Right renal cortex interstitium (tissue), 3 donors: ENCODE results near the gene GINS3. TPM values are rescaled to one million over a fixed set of nuclear protein-coding genes. Genes with fewer than 3 reads are reported as not detected.

ENCODE experiments used
- DNase-seq, 3 donors: peaks; one replicate each; pipeline ENCODE4 v3.0.0-alpha.2; 2013; ENCODE audit warnings: low read depth in 3 of 3, low spot score in 2 of 3
- polyA plus RNA-seq, 3 donors: library from polyadenylated mRNA; unstranded; fragments of 120-200 nt; gene quantifications; one replicate each; pipeline ENCODE4 v1.2.1, GENCODE V29; 2013; ENCODE audit not compliant: insufficient read length in 3 of 3

GINS3 gene
- polyA plus RNA-seq, 3 donors, result 11.8 to 13.9 (median 13.2) TPM

- DNase-seq, result no peak
Measured at GRCh38 chr16:58421529-58421928, 29.3 kb downstream of the GINS3 start.

DNA sequence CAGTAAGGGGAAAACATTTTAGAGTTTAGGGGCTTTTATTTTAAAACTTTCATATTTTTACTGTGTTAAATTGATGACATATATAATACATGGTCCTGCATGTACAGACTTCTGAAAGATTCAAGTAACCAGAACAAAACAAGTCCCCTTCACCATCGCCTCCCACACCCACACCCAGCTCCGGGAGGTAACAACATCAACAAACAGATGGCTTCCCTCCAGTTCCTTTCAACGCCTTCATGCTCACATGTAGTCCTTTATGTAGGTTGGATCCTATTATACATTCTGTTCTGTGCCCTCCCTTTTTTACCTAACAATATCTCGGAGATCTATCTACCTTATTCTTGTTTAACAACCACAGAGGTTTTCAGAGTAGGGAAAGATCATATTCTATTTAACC is 30.5 kb downstream of the GINS3 start:
- DNase-seq, result no peak

GRCh38 chr16:58425245-58425644 is 33.0 kb downstream of the GINS3 start:
- DNase-seq, result no peak

DNA sequence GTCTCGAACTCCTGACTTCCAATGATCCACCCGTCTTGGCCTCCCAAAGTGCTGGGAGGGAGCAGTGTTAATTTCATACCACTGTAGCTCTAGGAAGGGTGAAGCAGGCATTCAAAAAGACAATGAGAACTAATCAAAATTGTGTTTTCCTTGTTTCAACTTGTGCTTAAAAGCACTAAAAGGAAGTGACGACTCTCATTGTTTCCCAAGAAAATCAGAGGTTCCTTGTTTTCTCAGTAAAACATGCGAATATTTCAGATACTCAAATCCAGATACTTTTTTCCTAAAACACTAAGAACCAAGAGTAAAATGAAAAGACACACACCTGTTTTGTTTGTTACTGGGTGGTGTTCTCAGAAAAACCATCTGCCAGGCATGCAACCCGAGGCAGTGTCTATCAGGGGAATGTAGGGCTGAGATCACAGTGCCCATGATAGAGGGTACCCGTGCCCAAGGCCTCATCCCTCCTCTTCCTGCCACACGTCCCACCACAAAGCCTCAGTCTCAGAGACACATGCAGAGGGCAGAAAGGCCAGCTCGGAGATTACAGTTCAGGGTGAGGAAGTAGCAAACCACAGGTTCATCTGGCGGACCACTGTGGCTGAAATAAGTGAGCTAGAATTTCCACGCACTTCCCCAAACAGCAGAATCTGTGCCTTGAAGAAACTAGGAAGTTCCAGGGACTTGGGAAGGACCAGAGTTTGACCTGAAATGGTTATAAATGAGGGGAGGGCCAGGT is 33.7 kb downstream of the GINS3 start:
- no peak for DNase-seq

- no peak for DNase-seq
Measured at GRCh38 chr16:58426966-58427365, 34.7 kb downstream of the GINS3 start.

DNA sequence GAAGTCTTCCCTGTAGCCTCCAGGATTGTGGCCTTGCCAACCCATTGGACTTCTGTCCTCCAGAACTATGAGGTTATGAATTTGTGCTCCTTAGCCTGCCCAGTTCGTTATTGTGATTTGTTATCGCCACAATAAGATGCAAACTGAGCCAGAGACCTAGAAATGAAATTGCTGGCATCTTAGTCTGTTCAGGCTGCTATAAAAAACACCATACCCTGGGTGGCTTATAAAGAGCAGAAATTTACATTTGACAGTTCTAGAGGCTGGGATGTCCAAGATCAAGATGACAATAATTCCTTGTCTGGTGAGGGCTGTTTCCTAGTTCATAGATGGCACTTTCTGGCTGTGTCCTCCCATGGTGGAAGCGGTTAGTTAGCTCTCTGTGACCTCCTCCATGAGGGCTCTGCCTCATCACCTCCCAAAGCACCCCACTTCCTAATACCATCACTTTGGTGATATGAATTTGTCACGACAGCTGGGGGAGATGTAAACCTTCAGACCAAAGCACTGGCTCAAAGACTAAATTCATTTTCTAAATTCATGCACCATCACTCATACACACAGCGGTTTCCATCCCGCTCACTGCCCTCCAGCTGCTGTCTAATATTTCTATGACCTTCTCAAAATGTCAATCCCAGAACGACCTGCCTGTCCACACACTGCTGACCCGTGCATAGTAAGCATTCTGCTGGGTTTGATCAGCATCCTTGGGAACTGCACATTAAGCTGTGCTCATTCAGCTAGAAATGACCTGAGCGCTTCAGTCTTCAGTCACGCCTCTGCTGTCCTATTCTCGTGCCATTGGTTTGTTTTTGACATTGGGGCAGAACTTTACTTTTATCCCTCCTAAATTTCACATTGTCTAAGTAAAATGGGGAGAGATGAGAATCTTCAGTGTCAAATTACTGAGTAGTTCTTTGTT is 36.6 kb downstream of the GINS3 start:
- DNase-seq, result no peak

DNA sequence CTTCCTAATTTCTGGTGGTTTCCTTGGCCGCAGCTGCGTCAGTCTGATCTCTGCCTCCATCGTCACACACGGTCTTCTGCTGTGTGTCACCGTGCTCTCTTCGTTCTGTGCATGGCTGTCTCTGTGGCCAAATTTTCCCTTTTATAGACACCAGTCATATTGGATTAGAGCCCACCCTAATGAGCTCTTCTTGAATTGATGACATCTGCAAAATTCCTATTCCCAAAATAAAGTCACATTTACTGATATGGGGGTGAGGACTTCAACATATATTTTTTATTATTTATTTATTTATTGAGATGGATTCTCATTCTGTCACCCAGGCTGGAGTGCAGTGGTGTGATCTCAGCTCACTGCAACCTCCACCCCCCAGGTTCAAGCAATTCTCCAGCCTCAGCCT is 38.4 kb downstream of the GINS3 start:
- DNase-seq, result no peak

DNA sequence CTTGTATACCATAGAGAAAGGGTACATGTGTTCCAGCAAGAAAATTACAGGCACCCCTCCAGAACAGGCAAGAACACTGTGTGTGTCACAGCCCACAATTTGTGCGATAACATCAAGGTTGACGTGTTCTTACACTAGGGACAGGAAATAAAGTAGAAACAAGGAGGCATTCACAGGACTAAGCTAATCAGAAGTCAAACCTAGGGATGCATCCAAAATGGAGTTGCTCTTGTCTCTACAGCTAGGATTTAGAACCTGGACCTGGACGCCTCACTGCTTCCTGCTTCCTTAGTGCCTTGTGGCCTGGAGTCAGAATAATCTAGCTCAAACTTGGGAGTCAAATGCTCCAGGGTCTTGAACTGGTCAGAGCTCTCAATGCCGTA is 41.3 kb downstream of the GINS3 start:
- no peak for DNase-seq

DNA sequence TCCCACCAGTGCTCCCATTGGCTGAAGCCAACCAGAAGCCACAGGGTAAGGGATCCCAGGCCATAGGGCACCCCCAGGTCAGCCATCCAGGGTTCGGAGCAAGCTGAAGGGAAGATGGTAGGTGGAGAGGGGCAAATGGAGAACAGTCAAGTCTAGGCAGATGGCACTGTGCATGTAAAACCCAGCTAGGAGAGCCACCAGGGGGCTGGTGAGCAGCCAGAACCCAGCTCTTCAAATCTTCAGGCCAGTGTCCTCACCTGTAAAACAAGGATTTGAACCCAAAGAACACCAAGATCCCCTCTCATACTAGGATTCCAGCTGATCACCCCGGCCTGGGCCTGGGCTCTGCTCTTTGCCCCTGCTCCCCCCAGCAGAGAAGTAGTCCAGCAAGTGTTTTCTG is 43.5 kb downstream of the GINS3 start:
- no peak for DNase-seq

DNA sequence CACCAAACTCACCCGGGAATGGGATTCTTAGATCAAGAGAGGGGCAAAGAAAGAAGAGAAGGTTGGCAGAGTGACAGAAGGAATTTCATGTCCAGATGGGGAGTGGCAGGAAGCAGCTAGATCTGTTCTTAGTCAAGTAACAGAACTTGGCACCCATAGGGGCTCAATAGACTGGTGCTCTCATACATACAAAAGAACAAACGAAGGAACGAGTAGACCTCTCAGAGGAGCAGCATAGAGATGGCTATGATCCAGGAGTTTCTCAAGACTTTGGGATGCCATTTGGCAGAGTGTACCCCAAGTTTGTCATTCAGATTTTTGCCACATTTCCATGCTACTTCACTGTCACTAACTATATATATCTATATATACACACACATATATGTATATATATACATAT is 47.9 kb downstream of the GINS3 start:
- DNase-seq, result no peak

- DNase-seq, result no peak
Measured at GRCh38 chr16:58442547-58442946, 50.3 kb downstream of the GINS3 start.

GRCh38 chr16:58443783-58444182 is 51.5 kb downstream of the GINS3 start:
- DNase-seq, result no peak

DNA sequence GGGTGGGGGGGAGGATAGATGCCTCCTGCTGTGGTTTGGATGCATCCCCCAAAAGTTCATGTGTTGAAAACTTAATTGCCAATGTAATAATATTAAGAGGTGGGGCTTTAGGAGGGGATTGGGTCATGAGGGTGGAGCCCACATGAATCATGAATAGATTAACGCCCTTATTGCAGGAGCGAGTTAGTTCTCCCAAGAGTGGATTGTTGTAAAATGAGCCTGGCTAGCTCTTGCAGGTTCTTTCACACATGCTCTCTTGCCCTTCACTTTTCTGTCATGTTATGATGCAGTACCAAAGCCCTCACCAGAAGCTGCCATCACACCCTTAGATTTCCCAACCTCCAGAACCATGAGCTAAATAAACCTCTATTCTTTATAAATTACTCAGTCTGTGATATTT is 52.0 kb downstream of the GINS3 start:
- no peak for DNase-seq

GRCh38 chr16:58448890-58449289 is 56.6 kb downstream of the GINS3 start:
- DNase-seq, result no peak

DNA sequence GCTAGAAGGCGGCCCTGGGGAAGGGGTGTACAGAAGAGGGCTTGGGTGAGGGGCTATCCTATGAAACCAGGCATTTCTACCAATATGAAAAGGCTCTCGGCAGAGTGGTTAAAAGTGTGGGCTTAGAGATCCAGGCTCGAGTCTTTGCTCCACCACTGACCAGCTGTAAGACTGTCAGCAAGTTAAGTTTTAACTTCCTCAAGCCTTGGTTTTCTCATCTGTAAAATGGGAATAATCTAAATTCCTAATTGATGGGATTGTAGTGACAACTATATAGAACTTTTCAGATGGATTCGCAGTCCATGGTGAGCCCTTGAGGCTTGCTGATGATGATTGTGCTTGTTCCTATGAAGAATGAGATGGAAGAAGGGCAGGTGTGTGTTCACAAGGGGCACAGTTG is 57.0 kb downstream of the GINS3 start:
- no peak for DNase-seq

- DNase-seq, result no peak
Measured at GRCh38 chr16:58449768-58450167, 57.5 kb downstream of the GINS3 start.

DNA sequence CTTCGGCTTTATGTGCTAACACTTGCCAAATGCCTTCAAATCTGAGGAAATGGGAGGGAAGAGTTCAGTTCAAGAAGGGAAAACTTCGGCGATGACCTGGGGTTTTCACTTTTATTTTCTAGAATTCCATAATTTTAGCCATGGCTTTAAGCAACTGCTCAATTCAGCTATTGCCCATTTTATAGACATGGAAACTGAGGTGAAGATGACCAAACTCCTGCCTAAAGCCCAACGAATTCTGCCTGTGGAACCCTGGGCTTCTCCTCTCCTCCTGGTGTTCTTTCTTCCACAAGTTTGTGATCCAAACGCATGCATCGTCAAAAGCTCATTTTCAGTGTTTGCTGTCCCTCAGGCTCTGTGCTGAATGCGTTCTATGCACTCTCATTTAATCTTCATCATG is 58.3 kb downstream of the GINS3 start:
- no peak for DNase-seq

DNA sequence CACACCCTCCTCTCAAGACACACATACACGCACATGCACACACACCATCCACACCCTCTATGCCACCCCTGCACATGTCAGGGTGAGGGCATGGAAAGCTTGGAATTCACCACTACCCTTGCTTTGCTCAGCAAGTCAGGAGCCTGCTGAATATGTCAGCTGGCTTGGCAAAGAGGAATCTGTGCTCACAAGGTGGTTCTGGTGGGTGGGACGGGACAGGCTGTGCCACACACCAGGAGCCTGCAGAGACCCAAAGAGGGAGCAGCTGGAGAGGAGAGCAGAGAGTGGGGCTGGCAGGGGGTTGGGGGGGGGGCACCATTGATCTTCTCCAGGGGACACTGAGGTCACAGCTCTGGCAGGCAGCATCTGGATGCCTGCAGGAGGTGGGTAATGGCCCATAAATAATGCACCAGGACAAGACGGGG is 59.0 kb downstream of the GINS3 start:
- no peak for DNase-seq

- no peak for DNase-seq
Measured at GRCh38 chr16:58451945-58452401, 59.7 kb downstream of the GINS3 start.

GRCh38 chr16:58452640-58453039 is 60.4 kb downstream of the GINS3 start:
- no peak for DNase-seq

GRCh38 chr16:58454178-58454577 is 61.9 kb downstream of the GINS3 start:
- DNase-seq, result no peak

DNA sequence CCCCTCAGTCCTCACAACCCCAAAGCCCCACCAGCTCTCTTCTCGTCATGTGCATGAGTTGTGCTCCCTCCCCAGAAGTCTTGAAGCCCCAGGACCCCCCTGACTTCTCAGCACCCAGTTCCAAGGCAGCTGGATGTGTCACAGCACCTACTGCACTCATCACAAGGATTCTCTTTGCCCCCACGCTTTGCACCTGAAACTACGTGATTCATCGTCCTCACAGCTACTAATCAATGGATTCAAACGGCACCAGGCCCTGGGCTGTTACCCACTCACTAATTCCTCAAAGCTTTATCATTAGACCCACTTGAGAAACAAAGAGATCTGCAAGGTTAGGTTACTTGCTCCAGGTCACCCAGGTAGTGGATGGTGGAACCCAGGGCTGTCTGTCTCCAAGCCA is 62.6 kb downstream of the GINS3 start:
- no peak for DNase-seq
